WERI-Rb-1 (cell line): ENCODE data around the gene ART3.
A peak's percentile ranks its signal among the peaks of the same experiment; 100 is the strongest.

Source experiments
- DNase-seq: peaks from one replicate; pipeline ENCODE4 v3.0.0-alpha.2; 2020
- H3K27ac ChIP-seq: fragments of 250-450 bp; sonication (Bioruptor Pico); 2 replicates; pipeline ENCODE4 v1.5.1; 2020; ENCODE audit warnings: mild to moderate bottlenecking, moderate library complexity
- H3K27me3 ChIP-seq: fragments of 250-450 bp; sonication (Bioruptor Pico); 2 replicates; pipeline ENCODE4 v1.5.1; 2021; ENCODE audit warnings: mild to moderate bottlenecking, low read depth, moderate library complexity; ENCODE audit not compliant: insufficient read depth, severe bottlenecking
- H3K36me3 ChIP-seq: fragments of 250-450 bp; sonication (Bioruptor Pico); 2 replicates; pipeline ENCODE4 v1.5.1; 2020; ENCODE audit warnings: mild to moderate bottlenecking, moderate library complexity
- H3K4me3 ChIP-seq: 2 replicates; pipeline ENCODE4 v1.5.1; 2011; ENCODE audit warnings: low read depth, mild to moderate bottlenecking, control low read depth, low read length
- H3K9me3 ChIP-seq: fragments of 250-450 bp; sonication (Bioruptor Pico); 2 replicates; pipeline ENCODE4 v1.5.1; 2021; ENCODE audit warnings: mild to moderate bottlenecking, moderate library complexity; ENCODE audit not compliant: severe bottlenecking
- CTCF ChIP-seq: IDR thresholded peaks from 2 replicates; pipeline ENCODE4 v1.5.1; 2011; ENCODE audit warnings: low read depth, mild to moderate bottlenecking, control low read depth, inconsistent platforms, low read length

Gene ART3

GRCh38 chr4:76141241-76141640 lies 66.7 kb downstream of the ART3 start:
- Histone ChIP-seq H3K9me3 (no peaks in the 10 kb centered on the region), H3K36me3 (peaks cover 82% of the 10 kb centered on the region), H3K27me3 (no peaks in the 10 kb centered on the region), H3K4me3 (no peak overlapping the region), H3K27ac (no peak overlapping the region)
- no peak for DNase-seq
- no peak for TF ChIP-seq CTCF

GRCh38 chr4:76144546-76144945 lies 70.0 kb downstream of the ART3 start:
- no peak for TF ChIP-seq CTCF
- Histone ChIP-seq H3K4me3 (no peak overlapping the region), H3K9me3 (no peaks in the 10 kb centered on the region), H3K36me3 (peaks cover 65% of the 10 kb centered on the region), H3K27me3 (no peaks in the 10 kb centered on the region), H3K27ac (no peak overlapping the region)
- DNase-seq, result no peak

GRCh38 chr4:76147454-76148141 lies 73.1 kb downstream of the ART3 start:
- Histone ChIP-seq H3K27ac (peak overlapping the region; percentile 99), H3K9me3 (no peaks in the 10 kb centered on the region), H3K36me3 (peaks cover 36% of the 10 kb centered on the region)

GRCh38 chr4:76148142-76148865 lies 73.8 kb downstream of the ART3 start, which contains the start of gene NUP54:
Gene NUP54 (minus strand): TSS chr4:76148397. CDS start chr4:76148374, 23 bp downstream.
- H3K27me3 ChIP-seq, result no peaks in the 10 kb centered on the region
- H3K4me3 ChIP-seq, result peak within 1 kb of the TSS; percentile 93
- no peaks in the 10 kb centered on the region for H3K9me3 ChIP-seq
- peak; percentile 94 for DNase-seq
- H3K36me3 ChIP-seq, result peaks cover 29% of the 10 kb centered on the region
- peak within 1 kb of the TSS; percentile 99 for H3K27ac ChIP-seq
- TF ChIP-seq CTCF, result no peak

More at GRCh38 chr4:76147454-76148141, 73.1 kb downstream of the ART3 start:
- DNase-seq, result peak; percentile 95
- Histone ChIP-seq H3K4me3 (peak overlapping the region; percentile 93), H3K27me3 (no peaks in the 10 kb centered on the region)
- TF ChIP-seq CTCF, result no peak

GRCh38 chr4:76153356-76153755 lies 78.8 kb downstream of the ART3 start:
- no peak for DNase-seq
- TF ChIP-seq CTCF, result no peak
- Histone ChIP-seq H3K27ac (no peak overlapping the region), H3K27me3 (no peaks in the 10 kb centered on the region), H3K9me3 (no peaks in the 10 kb centered on the region), H3K4me3 (no peak overlapping the region), H3K36me3 (no peaks in the 10 kb centered on the region; the same call in 1 of the 2 replicates)
